ENCODE data around the gene CST1. TPM values are rescaled to one million over a fixed set of nuclear protein-coding genes. Genes with fewer than 3 reads are reported as not detected.
"Not testable (repeated sequence)": the region's sequence is repeated elsewhere in the genome, so short reads cannot be mapped to it uniquely, and the experiment has no call there.

Gene CST1
- polyA plus RNA-seq, 1 of the 3 experiments (the other 2 are of a cell fraction), result not detected

DNA sequence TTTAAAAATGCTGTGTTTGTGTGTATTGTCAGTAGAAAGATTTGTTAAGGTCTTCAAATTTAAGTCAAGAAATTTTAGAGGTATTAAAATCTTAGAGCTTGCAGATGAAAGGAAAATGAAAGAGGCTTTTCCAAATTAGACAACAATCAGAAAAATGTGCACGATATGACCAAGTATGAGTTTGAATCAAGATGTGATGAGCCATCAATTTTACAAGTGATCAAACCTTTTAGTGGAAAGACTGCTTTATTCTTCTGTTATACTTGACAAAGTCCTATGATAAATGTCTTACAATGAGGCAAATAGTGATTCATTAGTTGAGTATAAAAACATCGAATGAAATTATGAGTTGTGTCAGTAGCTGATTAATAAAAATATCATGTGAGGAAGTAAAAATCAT, 19.6 kb upstream of the CST1 start:
- no peaks in the 10 kb centered on the region for H3K4me1 ChIP-seq (ENCODE audit: control insufficient read depth in 1 of 2, insufficient read depth in 2 of 2, low read depth in 1 of 2, low read length in 1 of 2)
- H3K9ac ChIP-seq, result no peak overlapping the region
- 1% methylated on average over 2 of the region's 2 CpGs for WGBS (ENCODE audit: low lambda C conversion rate)
- ChIA-PET CTCF (no interaction called here), POLR2A (no interaction called here)
- H3K9me3 ChIP-seq, result no peaks in the 10 kb centered on the region
- H3K9me2 ChIP-seq, result no peaks in the 10 kb centered on the region
- H3K4me2 ChIP-seq, result no peak overlapping the region
- H3K4me3 ChIP-seq (ENCODE audit: low read depth in 2 of 2, low read length in 1 of 2), result no peak overlapping the region
- TF ChIP-seq TAF1 (IDR thresholded peaks at IDR 0.05; ENCODE audit: borderline replicate concordance, low read depth, low read length) (no peak), GABPA (IDR thresholded peaks at IDR 0.05; ENCODE audit: low read depth) (no peak), GATA2 (CRISPR knock-in tag; IDR thresholded peaks at IDR 0.05) (no peak), TEAD4 (IDR thresholded peaks at IDR 0.05; ENCODE audit: borderline replicate concordance, insufficient read depth) (no peak), EZH2phosphoT487 (IDR thresholded peaks at IDR 0.05; ENCODE audit: borderline replicate concordance, low read depth) (no peak), EP300 (IDR thresholded peaks at IDR 0.05; ENCODE audit: borderline replicate concordance in 1 of 2, low read depth in 1 of 2, low read length in 1 of 2) (no peak), YY1 (IDR thresholded peaks at IDR 0.05; ENCODE audit: low read depth) (no peak)
- TF ChIP-seq, protein P1, sequence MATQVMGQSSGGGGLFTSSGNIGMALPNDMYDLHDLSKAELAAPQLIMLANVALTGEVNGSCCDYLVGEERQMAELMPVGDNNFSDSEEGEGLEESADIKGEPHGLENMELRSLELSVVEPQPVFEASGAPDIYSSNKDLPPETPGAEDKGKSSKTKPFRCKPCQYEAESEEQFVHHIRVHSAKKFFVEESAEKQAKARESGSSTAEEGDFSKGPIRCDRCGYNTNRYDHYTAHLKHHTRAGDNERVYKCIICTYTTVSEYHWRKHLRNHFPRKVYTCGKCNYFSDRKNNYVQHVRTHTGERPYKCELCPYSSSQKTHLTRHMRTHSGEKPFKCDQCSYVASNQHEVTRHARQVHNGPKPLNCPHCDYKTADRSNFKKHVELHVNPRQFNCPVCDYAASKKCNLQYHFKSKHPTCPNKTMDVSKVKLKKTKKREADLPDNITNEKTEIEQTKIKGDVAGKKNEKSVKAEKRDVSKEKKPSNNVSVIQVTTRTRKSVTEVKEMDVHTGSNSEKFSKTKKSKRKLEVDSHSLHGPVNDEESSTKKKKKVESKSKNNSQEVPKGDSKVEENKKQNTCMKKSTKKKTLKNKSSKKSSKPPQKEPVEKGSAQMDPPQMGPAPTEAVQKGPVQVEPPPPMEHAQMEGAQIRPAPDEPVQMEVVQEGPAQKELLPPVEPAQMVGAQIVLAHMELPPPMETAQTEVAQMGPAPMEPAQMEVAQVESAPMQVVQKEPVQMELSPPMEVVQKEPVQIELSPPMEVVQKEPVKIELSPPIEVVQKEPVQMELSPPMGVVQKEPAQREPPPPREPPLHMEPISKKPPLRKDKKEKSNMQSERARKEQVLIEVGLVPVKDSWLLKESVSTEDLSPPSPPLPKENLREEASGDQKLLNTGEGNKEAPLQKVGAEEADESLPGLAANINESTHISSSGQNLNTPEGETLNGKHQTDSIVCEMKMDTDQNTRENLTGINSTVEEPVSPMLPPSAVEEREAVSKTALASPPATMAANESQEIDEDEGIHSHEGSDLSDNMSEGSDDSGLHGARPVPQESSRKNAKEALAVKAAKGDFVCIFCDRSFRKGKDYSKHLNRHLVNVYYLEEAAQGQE (IDR thresholded peaks at IDR 0.05; ENCODE audit: low read depth, low read length), result no peak
- TF ChIP-seq, protein P2, sequence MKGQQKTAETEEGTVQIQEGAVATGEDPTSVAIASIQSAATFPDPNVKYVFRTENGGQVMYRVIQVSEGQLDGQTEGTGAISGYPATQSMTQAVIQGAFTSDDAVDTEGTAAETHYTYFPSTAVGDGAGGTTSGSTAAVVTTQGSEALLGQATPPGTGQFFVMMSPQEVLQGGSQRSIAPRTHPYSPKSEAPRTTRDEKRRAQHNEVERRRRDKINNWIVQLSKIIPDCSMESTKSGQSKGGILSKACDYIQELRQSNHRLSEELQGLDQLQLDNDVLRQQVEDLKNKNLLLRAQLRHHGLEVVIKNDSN (IDR thresholded peaks at IDR 0.05; ENCODE audit: borderline replicate concordance, low read depth), result no peak
- TF ChIP-seq, protein P3, sequence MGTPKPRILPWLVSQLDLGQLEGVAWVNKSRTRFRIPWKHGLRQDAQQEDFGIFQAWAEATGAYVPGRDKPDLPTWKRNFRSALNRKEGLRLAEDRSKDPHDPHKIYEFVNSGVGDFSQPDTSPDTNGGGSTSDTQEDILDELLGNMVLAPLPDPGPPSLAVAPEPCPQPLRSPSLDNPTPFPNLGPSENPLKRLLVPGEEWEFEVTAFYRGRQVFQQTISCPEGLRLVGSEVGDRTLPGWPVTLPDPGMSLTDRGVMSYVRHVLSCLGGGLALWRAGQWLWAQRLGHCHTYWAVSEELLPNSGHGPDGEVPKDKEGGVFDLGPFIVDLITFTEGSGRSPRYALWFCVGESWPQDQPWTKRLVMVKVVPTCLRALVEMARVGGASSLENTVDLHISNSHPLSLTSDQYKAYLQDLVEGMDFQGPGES (IDR thresholded peaks at IDR 0.05; ENCODE audit: low read depth, low read length), result no peak
- TF ChIP-seq, protein P4, sequence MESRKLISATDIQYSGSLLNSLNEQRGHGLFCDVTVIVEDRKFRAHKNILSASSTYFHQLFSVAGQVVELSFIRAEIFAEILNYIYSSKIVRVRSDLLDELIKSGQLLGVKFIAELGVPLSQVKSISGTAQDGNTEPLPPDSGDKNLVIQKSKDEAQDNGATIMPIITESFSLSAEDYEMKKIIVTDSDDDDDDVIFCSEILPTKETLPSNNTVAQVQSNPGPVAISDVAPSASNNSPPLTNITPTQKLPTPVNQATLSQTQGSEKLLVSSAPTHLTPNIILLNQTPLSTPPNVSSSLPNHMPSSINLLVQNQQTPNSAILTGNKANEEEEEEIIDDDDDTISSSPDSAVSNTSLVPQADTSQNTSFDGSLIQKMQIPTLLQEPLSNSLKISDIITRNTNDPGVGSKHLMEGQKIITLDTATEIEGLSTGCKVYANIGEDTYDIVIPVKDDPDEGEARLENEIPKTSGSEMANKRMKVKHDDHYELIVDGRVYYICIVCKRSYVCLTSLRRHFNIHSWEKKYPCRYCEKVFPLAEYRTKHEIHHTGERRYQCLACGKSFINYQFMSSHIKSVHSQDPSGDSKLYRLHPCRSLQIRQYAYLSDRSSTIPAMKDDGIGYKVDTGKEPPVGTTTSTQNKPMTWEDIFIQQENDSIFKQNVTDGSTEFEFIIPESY (IDR thresholded peaks at IDR 0.05; ENCODE audit: borderline replicate concordance, low read depth), result no peak
- H3K27ac ChIP-seq (ENCODE audit: low read depth in 2 of 2, low read length in 1 of 2), result no peak overlapping the region
- H4K20me1 ChIP-seq (ENCODE audit: insufficient read depth), result no peaks in the 10 kb centered on the region
- no peaks in the 10 kb centered on the region for H3F3A ChIP-seq (replicated peaks; ENCODE audit: insufficient read depth)
- no peak for DNase-seq
- peaks cover 21% of the 10 kb centered on the region; the same call in 1 of the 2 replicates for H3K27me3 ChIP-seq (ENCODE audit: insufficient read depth)
- H3K79me2 ChIP-seq (ENCODE audit: insufficient read depth), result no peaks in the 10 kb centered on the region
- H2AFZ ChIP-seq (ENCODE audit: low read depth), result no peak overlapping the region
- H3K36me3 ChIP-seq (replicated peaks in 1 of 2; ENCODE audit: control insufficient read depth in 1 of 2, insufficient read depth in 2 of 2, low read length in 1 of 2), result no peaks in the 10 kb centered on the region

- H3K36me3 ChIP-seq (replicated peaks in 1 of 2; ENCODE audit: control insufficient read depth in 1 of 2, insufficient read depth in 2 of 2, low read length in 1 of 2); H3K79me2 ChIP-seq (ENCODE audit: insufficient read depth); H3K9ac ChIP-seq; H3K9me2 ChIP-seq; H3K4me3 ChIP-seq (ENCODE audit: low read depth in 2 of 2, low read length in 1 of 2); H2AFZ ChIP-seq (ENCODE audit: low read depth); H3K4me1 ChIP-seq (ENCODE audit: control insufficient read depth in 1 of 2, insufficient read depth in 2 of 2, low read depth in 1 of 2, low read length in 1 of 2); H3F3A ChIP-seq (replicated peaks; ENCODE audit: insufficient read depth); H3K27ac ChIP-seq (ENCODE audit: low read depth in 2 of 2, low read length in 1 of 2); CTCF ChIA-PET; POLR2A ChIA-PET; H3K9me3 ChIP-seq; H3K4me2 ChIP-seq; DNase-seq; H4K20me1 ChIP-seq (ENCODE audit: insufficient read depth): not testable (repeated sequence)
- peaks cover 15% of the 10 kb centered on the region; the same call in 1 of the 2 replicates for H3K27me3 ChIP-seq (ENCODE audit: insufficient read depth)
Measured at GRCh38 chr20:23768520-23768919, 17.8 kb upstream of the CST1 start.

All from SK-N-SH (cell line).